SK-N-SH treated with all-trans-retinoic acid at 6 μM for 48 hours (cell line): Measurements from ENCODE around the gene UGGT1.

Experiments used
- BACH2 ChIP-seq: fragments of 250-450 bp; sonication (Bioruptor Pico); IDR thresholded peaks from 2 replicates; pipeline ENCODE4 v1.9.0; 2021; ENCODE audit warnings: mild to moderate bottlenecking, borderline replicate concordance
- CREB5 ChIP-seq: fragments of 250-450 bp; sonication (Bioruptor Pico); IDR thresholded peaks from 2 replicates; pipeline ENCODE4 v1.5.1; 2020; ENCODE audit warnings: low read depth, mild to moderate bottlenecking, moderate library complexity
- PATZ1 ChIP-seq: fragments of 250-450 bp; sonication (Bioruptor Pico); IDR thresholded peaks from 2 replicates; pipeline ENCODE4 v1.8.0; 2020; ENCODE audit warnings: mild to moderate bottlenecking, moderate library complexity, borderline replicate concordance
- POU6F1 ChIP-seq: fragments of 250-450 bp; sonication (Bioruptor Pico); IDR thresholded peaks from 2 replicates; pipeline ENCODE4 v1.8.0; 2021; ENCODE audit warnings: low read depth, mild to moderate bottlenecking, moderate library complexity, borderline replicate concordance
- RARB ChIP-seq: fragments of 250-450 bp; sonication (Bioruptor Pico); IDR thresholded peaks from 2 replicates; pipeline ENCODE4 v1.8.0; 2021; ENCODE audit warnings: mild to moderate bottlenecking, moderate library complexity
- TCF4 ChIP-seq: fragments of 250-450 bp; sonication (Bioruptor Pico); IDR thresholded peaks from 2 replicates; pipeline ENCODE4 v1.8.0; 2021; ENCODE audit warnings: mild to moderate bottlenecking, moderate library complexity, borderline replicate concordance
- ZFP30 ChIP-seq: fragments of 450-650 bp; formaldehyde crosslinking; IDR thresholded peaks from 2 replicates; pipeline ENCODE4 v1.5.0; 2022; ENCODE audit warnings: mild to moderate bottlenecking, moderate library complexity
- ZNF565 ChIP-seq: fragments of 450-650 bp; formaldehyde crosslinking; conservative IDR thresholded peaks from 2 replicates; pipeline ENCODE4 v1.5.0; 2020; ENCODE audit warnings: low read depth, mild to moderate bottlenecking, moderate library complexity
- ZNF70 ChIP-seq: fragments of 450-650 bp; formaldehyde crosslinking; IDR thresholded peaks from 2 replicates; pipeline ENCODE4 v1.5.0; 2020; ENCODE audit warnings: mild to moderate bottlenecking, moderate library complexity

GRCh38 chr2:128233790-128234395 lies 142.9 kb downstream of the UGGT1 start:
- no peak for TF ChIP-seq BACH2
- no peak for TF ChIP-seq POU6F1 (CRISPR knock-in tag)
- TF ChIP-seq RARB (CRISPR knock-in tag), result no peak
- TF ChIP-seq CREB5 (CRISPR knock-in tag), result no peak
- no peak for TF ChIP-seq PATZ1
- no peak for TF ChIP-seq ZFP30 (CRISPR knock-in tag)
- TF ChIP-seq ZNF565 (CRISPR knock-in tag), result no peak
- TF ChIP-seq TCF4 (CRISPR knock-in tag), result no peak
- no peak for TF ChIP-seq ZNF70 (CRISPR knock-in tag)
